Body of pancreas (tissue), 4 donors: ENCODE results near the gene RIPOR1.

Experiments
- CTCF ChIP-seq, 7 experiments: fragments of 450-650 bp in 4 of 7; fragments of 200-600 bp in 3 of 7; sonication (generic) in 3 of 7; IDR thresholded peaks; one replicate each; pipeline ENCODE4 v1.5.1; 2016 to 2019; ENCODE audit warnings: antibody characterized with exemption in 7 of 7
- POLR2A ChIP-seq, 3 donors: fragments of 450-650 bp; IDR thresholded peaks; one replicate each; pipeline ENCODE4 v1.6.1; 2016; ENCODE audit warnings: antibody characterized with exemption in 3 of 3, mild to moderate bottlenecking in 2 of 3

GRCh38 chr16:67542464-67542863, 13.8 kb downstream of the RIPOR1 start:
- TF ChIP-seq CTCF (IDR thresholded peaks at IDR 0.05) (no peak), POLR2A (IDR thresholded peaks at IDR 0.05) (no peak)
